ENCODE data around the gene BCAS4.

BCAS4 gene

DNA sequence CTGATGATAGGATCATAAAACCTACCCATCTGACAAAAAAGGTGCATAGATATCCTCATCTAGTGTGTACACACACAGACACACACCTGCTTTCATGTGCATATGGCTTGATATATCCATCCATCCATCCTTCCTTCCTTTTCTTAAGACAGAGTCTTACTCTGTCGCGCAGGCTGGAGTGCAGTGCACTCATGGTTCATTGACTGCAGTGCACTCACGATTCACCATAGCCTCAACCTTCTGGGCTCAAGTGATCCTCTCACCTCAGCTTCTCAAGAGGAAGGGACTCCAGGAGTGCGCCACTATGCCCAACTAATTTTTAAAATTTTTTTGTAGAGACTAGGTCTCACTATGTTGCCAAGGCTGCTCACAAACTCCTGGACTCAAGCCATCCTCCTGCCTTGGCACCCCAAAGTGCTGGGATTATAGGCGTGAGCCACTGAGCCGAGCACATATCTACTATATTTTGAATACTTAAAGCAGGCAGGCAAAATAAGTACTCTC, 109.3 kb downstream of the BCAS4 start:
- no peak overlapping the region for H3K4me3 ChIP-seq (ENCODE audit: low read depth, low read length)
- no peaks in the 10 kb centered on the region for H3K27me3 ChIP-seq (ENCODE audit: insufficient read depth, low read depth, severe bottlenecking)
- DNase-seq, result no peak
- H3K27ac ChIP-seq, result no peak overlapping the region
- TF ChIP-seq, protein P1, sequence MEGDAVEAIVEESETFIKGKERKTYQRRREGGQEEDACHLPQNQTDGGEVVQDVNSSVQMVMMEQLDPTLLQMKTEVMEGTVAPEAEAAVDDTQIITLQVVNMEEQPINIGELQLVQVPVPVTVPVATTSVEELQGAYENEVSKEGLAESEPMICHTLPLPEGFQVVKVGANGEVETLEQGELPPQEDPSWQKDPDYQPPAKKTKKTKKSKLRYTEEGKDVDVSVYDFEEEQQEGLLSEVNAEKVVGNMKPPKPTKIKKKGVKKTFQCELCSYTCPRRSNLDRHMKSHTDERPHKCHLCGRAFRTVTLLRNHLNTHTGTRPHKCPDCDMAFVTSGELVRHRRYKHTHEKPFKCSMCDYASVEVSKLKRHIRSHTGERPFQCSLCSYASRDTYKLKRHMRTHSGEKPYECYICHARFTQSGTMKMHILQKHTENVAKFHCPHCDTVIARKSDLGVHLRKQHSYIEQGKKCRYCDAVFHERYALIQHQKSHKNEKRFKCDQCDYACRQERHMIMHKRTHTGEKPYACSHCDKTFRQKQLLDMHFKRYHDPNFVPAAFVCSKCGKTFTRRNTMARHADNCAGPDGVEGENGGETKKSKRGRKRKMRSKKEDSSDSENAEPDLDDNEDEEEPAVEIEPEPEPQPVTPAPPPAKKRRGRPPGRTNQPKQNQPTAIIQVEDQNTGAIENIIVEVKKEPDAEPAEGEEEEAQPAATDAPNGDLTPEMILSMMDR (IDR thresholded peaks at IDR 0.05; ENCODE audit: low read depth, low read length), result no peak
- no peaks in the 10 kb centered on the region for H3K9me3 ChIP-seq (ENCODE audit: severe bottlenecking)
- H3K36me3 ChIP-seq, result peaks cover 65% of the 10 kb centered on the region

- TF ChIP-seq, protein P1 (IDR thresholded peaks at IDR 0.05; ENCODE audit: low read depth, low read length), result no peak
- Histone ChIP-seq H3K36me3 (peaks cover 47% of the 10 kb centered on the region), H3K4me3 (ENCODE audit: low read depth, low read length) (no peak overlapping the region), H3K27ac (no peak overlapping the region), H3K9me3 (ENCODE audit: severe bottlenecking) (no peaks in the 10 kb centered on the region), H3K27me3 (ENCODE audit: insufficient read depth, low read depth, severe bottlenecking) (no peaks in the 10 kb centered on the region)
- no peak for DNase-seq
Measured at GRCh38 chr20:50909413-50909812, 114.6 kb downstream of the BCAS4 start.

DNA sequence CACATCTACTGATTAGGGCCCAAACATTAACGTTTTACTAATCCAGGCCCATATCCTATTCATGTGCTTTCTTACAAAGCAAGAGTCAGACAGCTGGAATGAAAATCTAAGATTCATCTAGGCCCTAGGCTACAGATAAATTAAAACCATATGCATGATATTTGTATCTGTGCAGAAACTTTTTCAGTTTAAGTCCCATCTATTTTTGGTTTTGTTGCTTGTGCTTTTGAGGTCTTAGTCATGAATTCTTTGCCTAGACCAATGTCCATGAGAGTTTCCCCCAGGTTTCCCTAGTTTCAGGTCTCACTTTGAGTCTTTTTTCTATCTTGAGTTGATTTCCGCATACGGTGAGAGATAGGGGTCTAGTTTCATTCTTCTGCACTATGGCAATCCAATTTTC, 116.2 kb downstream of the BCAS4 start:
- no peak overlapping the region for H3K27ac ChIP-seq
- peaks cover 50% of the 10 kb centered on the region for H3K36me3 ChIP-seq
- no peak for DNase-seq
- H3K4me3 ChIP-seq (ENCODE audit: low read depth, low read length), result no peak overlapping the region
- no peaks in the 10 kb centered on the region for H3K27me3 ChIP-seq (ENCODE audit: insufficient read depth, low read depth, severe bottlenecking)
- no peaks in the 10 kb centered on the region for H3K9me3 ChIP-seq (ENCODE audit: severe bottlenecking)
- TF ChIP-seq, protein P1 (IDR thresholded peaks at IDR 0.05; ENCODE audit: low read depth, low read length), result no peak

- no peaks in the 10 kb centered on the region for H3K27me3 ChIP-seq (ENCODE audit: insufficient read depth, low read depth, severe bottlenecking)
- H3K27ac ChIP-seq, result no peak overlapping the region
- TF ChIP-seq, protein P1 (IDR thresholded peaks at IDR 0.05; ENCODE audit: low read depth, low read length), result no peak
- no peaks in the 10 kb centered on the region for H3K9me3 ChIP-seq (ENCODE audit: severe bottlenecking)
- H3K4me3 ChIP-seq (ENCODE audit: low read depth, low read length), result no peak overlapping the region
- DNase-seq, result no peak
- H3K36me3 ChIP-seq, result peaks cover 53% of the 10 kb centered on the region
Measured at GRCh38 chr20:50911716-50912115, 116.9 kb downstream of the BCAS4 start.

DNA sequence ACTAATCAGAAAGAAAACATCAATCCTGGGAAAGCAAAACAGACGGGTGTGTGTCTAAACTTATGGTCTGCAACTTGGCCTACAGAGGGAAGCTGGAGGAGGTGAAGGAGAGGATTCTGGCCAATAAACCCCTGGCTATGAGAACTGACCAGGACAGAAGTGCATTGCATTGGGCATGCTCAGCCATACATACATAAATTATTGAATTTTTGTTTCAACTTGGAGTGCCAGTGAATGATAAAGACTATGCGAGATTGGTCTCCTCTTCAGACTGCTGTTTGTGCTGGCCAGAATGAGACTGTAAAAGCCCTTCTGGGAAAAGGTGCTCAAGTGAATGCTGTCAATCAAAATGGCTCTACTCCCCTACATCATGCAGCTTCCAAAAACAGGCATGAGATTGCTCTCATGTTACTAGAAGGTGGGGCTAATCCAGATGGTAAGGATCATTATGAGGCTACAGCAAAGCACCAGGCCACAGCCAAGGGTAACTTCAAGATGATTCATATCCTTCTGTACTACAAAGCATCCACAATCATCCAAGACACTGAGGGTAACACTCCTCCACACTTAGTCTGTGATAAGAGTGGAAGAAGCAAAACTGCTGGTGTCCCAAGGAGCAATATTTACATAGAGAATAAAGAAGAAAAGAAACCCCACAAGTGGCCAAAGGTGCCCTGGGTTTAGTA, 119.0 kb downstream of the BCAS4 start:
- H3K27ac ChIP-seq, result no peak overlapping the region

More for the DNA sequence above, 119.0 kb downstream of the BCAS4 start:
- TF ChIP-seq, protein P1 (IDR thresholded peaks at IDR 0.05; ENCODE audit: low read depth, low read length), result no peak
- H3K27me3 ChIP-seq (ENCODE audit: insufficient read depth, low read depth, severe bottlenecking), result no peaks in the 10 kb centered on the region
- no peak overlapping the region for H3K4me3 ChIP-seq (ENCODE audit: low read depth, low read length)
- H3K9me3 ChIP-seq (ENCODE audit: severe bottlenecking), result no peaks in the 10 kb centered on the region
- no peak for DNase-seq
- peaks cover 60% of the 10 kb centered on the region for H3K36me3 ChIP-seq

Measured in WERI-Rb-1 (cell line).